NCI-H82 treated with DMSO at 0.1 percent for 48 hours (cell line): Measurements from ENCODE around the gene EGLN1.

Experiments used
- DNase-seq: peaks from one replicate; lab custom pipeline; 2025; ENCODE audit not compliant: unreplicated experiment; lab: John Stamatoyannopoulos, UW

The EGLN1 gene

DNA sequence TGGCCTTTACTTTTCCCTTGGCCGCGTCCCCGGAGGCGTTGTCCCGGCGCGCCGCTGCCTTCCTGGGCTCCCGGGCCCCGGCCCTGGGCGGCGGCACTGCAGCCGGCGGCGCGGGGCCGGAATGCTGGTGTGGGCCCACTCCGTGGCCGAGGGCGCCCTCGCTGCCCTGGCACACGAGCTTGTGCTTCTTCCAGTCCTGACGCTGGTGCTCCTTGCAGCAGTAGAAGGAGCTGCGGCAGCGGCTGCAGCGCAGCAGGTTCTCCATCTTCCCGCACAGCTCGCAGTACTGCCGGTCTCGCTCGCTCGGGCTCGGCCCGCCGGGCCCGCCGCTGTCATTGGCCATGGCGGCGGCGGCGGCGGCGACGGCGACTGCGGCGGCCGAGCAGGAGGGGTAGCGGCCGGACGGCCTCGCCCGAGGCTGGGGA lies 529 bp downstream of the EGLN1 start:
- DNase-seq, result no peak

DNA sequence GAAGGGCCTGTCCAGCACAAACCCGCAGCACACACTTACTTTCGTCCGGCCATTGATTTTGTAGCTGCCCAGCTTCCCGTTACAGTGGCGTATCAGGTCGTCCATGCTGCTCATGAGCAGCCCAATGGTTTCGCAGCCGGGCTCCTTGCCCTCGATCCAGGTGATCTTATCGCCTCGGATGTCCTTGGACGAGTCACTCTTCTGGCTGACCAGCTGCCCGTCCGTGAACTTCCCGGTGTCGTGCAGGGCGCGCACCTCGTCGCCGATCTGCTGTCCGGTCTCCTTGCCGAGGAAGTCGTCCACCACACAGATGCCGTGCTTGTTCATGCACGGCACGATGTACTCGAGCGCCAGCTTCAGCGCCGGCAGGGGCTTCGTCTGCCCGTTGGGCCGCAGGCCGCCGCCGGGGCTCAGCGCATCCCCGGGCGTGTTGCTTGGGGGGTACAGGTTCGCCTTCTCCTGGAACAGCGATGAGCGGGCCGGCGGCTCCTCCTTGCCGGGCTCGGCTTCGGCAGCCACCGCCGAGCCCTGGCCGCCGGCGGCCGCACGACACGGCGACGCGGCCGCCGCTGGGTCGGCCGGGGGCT lies 1.0 kb downstream of the EGLN1 start:
- DNase-seq, result no peak

- peak; percentile 33 for DNase-seq
These were observed 1.7 kb downstream of the EGLN1 start for GRCh38 chr1:231420299-231420958.

DNA sequence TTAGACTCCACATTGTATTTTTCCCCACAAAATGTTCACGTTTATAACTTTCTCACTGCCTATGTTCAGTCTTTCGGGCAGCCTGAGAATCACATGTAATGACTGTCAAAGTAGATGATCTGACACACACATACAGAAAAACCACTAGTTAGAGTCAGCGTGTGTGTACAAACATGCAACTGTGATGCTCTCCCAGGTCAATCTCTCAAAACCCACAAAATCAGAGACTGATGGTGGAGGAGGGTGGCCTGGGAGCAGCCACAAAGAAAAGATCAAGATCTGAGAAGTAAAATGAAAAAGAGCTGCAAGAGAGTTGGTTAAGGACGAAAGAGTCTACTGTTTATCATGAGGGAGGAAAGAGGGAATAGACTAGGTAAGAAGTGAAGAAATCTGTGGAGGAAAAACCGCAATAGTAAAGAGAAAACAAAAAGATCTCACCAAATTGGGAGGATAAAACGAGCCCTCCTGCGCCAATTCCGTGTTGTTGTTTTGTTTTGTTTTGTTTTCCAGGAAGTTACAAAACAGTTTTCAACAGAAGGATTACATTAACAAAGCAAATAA lies 2.3 kb downstream of the EGLN1 start:
- DNase-seq, result no peak

GRCh38 chr1:231419147-231419546 lies 2.9 kb downstream of the EGLN1 start:
- DNase-seq, result no peak

- DNase-seq, result no peak
These were observed 3.4 kb downstream of the EGLN1 start for GRCh38 chr1:231418741-231419107.

DNA sequence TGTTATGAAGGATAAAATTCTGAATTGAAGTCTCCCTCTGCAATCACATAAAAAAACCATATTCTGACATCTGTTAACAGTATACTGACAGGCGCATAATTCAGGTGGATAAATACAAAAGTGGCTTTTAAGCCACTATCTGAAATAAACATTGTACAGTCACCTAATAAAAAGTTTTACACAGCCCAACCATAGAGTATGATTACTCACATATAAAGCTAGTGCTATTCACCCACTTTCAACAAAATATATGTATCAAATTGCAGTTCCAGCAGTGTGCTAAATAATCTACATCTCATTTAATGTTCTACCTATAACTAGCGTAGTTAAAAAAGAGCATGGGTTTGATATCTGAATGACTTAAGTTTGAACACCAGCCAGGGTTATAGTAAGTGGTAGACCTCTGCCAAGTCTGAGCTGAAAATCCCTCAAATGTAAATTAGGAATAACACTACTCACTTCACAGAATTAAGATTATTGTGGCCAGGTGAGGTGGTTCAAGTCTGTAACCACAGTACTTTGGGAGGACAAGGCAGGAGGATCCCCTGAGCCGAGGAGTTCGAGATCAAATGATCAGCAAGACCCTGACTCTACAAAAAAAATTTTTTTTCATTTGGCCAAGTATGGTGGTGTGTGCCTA lies 3.9 kb downstream of the EGLN1 start:
- no peak for DNase-seq

DNA sequence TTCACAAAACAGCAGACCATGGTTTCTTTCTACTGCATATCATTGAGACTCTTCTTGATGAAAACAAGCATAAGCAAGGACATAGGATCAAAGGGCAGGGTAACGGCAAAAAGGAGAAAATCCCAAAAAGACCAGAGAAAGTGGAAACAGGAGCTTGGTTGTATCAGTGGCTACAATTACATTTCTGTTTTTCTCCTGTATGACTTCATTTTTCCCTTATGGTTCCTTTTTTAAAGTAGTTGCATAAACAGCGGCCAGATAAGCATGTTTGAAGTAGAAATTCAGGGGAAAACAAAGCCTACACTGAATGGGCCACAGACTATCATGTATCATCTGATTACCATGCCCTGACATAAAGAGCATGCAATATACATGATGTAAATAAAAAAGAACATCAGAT lies 4.6 kb downstream of the EGLN1 start:
- DNase-seq, result no peak

DNA sequence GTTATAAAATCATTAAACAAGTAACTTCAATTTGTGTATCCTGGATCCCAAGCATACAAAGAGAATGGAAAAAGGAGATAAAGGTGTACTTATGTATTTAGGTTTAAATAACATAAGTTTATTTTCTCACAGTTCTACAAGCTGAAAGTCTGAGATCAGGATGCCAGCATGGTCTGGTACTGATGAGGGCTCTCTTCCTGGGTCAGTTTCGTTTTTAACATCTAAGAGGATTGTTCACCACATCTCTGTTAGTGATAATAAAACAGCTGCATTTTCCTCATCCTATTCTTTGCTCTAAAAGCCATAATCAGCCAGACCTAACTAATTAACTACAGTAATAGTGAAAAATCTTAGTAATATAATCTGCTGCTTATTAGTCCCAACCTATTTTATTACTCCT lies 5.2 kb downstream of the EGLN1 start:
- no peak for DNase-seq

- DNase-seq, result no peak
These were observed 7.0 kb downstream of the EGLN1 start for GRCh38 chr1:231415018-231415583.

DNA sequence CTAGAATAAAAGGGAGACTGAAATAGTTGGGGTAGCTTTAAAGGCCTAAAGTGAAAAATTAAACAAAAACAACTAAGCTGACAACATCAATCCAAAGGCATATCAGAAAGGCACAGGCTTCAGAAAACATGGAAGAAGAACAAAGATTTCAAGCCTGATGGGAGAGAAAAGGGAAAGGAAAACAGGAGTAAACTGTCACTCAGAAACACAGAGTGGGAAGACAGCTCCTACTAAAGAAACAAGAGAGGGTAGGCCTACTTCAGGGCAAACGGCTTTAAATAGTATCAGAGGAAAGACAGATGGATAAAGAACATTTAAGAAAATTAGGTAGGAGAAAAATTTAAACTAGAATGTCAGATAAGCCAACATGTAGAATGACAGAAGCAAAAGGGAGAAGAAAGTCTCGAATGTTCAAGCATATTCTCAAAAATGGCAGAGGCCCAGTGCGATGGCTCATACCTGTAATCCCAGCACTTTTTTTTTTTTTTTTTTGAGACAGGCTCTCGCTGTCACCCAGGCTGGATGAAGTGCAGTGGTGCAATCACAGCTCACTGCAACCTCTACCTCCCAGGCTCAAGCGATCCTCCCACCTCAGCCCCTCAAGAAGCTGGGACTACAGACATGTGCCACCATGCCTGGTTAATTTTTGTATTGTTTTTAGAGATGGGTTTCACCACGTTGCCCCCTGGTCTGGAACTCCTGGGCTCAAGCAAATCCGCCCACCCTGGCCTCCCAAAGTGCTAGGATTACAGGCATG lies 7.6 kb downstream of the EGLN1 start:
- DNase-seq, result no peak

GRCh38 chr1:231413749-231414082 lies 8.4 kb downstream of the EGLN1 start:
- DNase-seq, result no peak

DNA sequence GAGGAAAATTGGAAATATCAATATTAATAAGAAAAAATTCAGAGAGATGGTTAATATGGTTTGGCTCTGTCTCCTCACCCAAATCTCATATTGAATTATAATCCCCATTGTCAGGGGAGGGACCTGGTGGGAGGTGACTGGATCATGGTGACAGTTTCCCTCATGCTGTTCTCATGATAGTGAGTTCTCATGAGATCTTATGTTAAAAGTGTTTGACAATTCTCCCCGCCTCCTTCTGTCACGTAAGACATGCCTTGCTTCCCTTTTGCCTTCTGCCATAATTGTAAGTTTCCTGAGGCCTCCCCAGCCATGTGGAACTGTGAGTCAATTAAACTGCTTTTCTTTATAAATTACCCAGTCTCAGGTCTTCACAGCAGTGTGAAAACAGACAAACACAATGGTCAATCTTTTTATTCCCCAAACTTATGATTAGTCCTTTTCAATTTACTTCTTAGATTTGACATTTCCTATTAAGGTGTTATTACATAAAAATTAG lies 11.0 kb downstream of the EGLN1 start:
- DNase-seq, result no peak

DNA sequence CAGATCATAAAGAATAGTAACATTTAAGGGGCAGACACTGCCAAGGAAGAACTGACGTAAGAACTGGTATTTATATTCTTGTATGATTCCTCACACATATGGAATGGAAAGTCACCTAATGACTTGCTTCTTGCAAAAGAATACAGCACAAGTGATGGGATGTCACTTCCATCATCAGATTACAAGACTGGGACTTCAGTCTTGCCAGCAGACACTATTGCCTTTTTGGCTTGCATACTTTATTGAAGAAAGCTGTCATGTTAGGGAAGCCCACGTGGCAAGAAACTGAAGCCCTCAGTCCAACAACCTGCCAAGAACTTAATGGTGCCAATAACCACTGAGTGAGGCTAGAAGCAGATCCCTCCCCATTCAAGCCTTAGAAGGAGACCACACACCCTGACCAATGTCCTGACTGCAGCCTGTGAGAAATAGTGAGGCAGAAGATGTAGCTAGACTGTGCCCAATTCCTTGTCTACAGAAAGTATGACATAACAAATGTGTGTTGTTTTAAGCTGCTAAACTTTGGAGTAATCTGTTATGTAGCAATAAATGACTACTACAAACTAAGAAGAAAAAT lies 12.0 kb downstream of the EGLN1 start:
- no peak for DNase-seq

DNA sequence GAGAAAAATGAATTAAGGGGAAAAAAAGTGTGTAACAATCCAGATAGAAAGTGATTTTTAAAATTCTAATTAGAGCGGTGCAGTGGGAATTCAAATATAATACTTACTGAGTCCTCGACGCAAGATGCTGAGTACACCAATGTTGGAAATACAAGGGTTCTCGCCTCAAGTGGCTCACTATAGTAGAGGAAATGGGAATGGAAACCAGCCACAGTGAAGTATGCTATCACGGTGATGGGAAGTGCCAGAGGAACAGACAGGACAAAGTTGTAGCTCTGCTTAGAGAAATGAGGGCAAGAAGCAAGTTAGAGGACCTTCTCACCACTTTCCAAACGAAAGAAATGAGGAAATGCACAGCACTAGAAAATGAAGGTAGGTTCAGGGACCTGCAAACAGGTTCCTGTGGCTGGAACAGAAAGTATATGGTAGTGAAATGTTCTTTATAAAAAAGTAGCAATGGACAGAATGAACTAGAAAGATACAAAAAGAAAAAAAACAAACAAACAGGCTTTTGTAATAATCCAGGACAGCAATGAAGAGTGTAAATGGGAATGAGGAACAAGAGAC lies 13.5 kb downstream of the EGLN1 start:
- no peak for DNase-seq

DNA sequence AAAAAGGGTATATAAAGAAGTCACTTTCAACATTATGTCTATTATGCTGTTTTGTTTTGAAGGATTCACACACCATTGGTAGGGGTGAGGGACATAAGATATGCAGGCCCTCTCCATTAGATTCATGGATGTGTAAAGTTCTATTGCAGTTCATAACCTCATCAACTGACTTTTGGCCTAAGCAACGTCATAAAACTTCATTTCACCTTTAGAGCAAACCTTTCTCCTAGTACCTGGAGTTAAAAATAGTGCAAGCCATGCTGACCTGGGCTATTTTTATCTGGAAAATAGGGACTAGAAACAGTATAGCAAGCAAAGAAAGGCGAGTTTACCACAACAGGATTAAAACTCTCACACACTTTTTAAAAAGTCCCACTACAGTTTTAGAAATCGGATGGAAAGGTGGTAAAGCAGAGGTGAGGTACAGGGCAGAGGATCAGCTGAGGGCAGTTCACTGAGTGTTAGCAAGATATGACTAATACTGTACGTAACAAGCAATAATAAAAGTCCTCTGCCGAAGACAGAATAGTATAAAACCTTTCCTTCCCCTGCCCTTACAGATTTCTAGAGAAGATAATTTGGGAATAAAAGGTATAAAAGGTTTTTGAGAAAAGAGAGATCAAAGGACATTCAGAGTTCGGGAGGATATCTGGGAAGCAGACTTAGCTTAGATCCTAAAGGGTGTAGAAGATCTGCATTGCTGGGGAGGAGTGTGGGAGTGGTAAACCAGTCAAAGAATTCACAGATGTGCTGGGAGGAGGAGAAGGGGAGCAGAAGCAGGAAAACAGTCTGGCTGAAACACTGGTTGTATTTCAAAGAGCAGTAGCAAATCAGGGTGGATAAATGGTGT lies 14.3 kb downstream of the EGLN1 start:
- no peak for DNase-seq

GRCh38 chr1:231407049-231407448 lies 15.0 kb downstream of the EGLN1 start:
- DNase-seq, result no peak

GRCh38 chr1:231404318-231404717 lies 17.8 kb downstream of the EGLN1 start:
- DNase-seq, result no peak

DNA sequence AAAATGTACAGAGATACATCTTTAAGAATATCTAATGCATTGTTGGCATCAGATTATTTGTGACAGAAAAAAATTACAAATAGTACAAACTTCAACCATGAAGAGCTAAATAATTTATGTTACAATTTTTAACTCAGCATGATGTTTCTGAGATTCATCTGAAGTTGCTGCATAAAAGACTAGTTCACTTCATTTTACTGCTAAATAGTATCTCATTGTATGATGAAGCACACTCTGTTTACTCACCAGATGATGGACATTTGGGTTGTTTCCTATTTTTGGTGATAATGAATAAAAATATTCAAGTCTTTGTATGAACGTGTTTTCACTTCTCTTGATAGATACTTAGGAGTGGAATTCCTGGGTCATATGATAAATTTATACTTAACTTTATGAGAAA lies 20.6 kb downstream of the EGLN1 start:
- DNase-seq, result no peak
